ENCODE results near the gene ZBTB11.

DNA sequence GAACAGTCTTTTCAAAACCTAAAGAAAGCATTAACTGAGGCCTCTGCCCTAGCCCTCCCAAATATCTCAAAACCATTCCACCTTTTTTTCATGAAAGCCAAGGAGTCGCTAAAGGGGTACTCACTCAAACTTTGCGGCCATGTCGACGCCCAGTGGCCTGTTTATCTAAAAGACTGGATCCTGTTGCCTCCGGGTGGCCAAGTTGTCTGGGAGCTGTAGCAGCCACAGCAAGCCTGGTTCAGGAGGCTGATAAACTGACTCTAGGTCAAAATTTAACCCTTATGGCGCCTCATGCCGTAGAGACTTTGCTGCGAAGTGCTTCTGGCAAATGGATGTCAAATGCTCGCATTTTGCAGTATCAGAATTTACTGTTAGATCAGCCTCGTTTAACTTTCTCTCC, 39.5 kb downstream of the ZBTB11 start:
- TF ChIP-seq POLR2A (IDR thresholded peaks at IDR 0.05; ENCODE audit: low read depth, low read length), result no peak
- TF ChIP-seq TAF1 (IDR thresholded peaks at IDR 0.05; ENCODE audit: borderline replicate concordance, low read depth, low read length), result no peak
- no peak for TF ChIP-seq POLR2AphosphoS5 (IDR thresholded peaks at IDR 0.05; ENCODE audit: low read depth, low read length)
